CD8-positive, alpha-beta memory T cell (primary cell): ENCODE results near the gene FAM107A. TPM values are rescaled to one million over a fixed set of nuclear protein-coding genes. Genes with fewer than 3 reads are reported as not detected.

Experiments
- CTCF ChIA-PET: fragments of 350-600 bp; sonication (Branson Sonifier 250); formaldehyde crosslinking; loops from one replicate; lab custom pipeline; 2021; ENCODE audit warnings: antibody characterized with exemption; lab: Charles Lee
- POLR2A ChIA-PET: fragments of 350-600 bp; sonication (Branson Sonifier 250); formaldehyde crosslinking; loops from one replicate; lab custom pipeline; 2021; ENCODE audit warnings: antibody characterized with exemption; lab: Charles Lee
- DNase-seq, 5 donors: peaks; one replicate each; pipeline versions ENCODE4 v3.0.0 to v3.0.0-alpha.2; 2020 to 2022; ENCODE audit warnings: mixed read lengths in 1 of 5
- H3K27ac ChIP-seq: one replicate; pipeline ENCODE4 v1.7.0; 2013; ENCODE audit warnings: low read depth, mild to moderate bottlenecking, low read length, moderate library complexity
- H3K27me3 ChIP-seq: 2 replicates; pipeline ENCODE4 v1.7.0; 2013; ENCODE audit warnings: low read length, mild to moderate bottlenecking; ENCODE audit not compliant: insufficient read depth, poor library complexity, severe bottlenecking
- H3K36me3 ChIP-seq: 2 replicates; pipeline ENCODE4 v1.7.0; 2013; ENCODE audit warnings: mild to moderate bottlenecking, low read length, moderate library complexity; ENCODE audit not compliant: insufficient read depth
- H3K4me1 ChIP-seq: 2 replicates; pipeline ENCODE4 v1.7.0; 2013; ENCODE audit warnings: mild to moderate bottlenecking, low read length, moderate library complexity; ENCODE audit not compliant: insufficient read depth
- H3K4me3 ChIP-seq: 2 replicates; pipeline ENCODE4 v1.7.0; 2013; ENCODE audit warnings: mild to moderate bottlenecking, low read length
- H3K9me3 ChIP-seq: 2 replicates; pipeline ENCODE4 v1.7.0; 2013; ENCODE audit warnings: mild to moderate bottlenecking, low read length
- H3K27ac Mint-ChIP-seq, 8 donors: one replicate each; pipeline ENCODE4 v1.8.0; 2020 to 2021; ENCODE audit warnings: mixed read lengths in 8 of 8, mild to moderate bottlenecking in 6 of 8, inconsistent platforms in 3 of 8, moderate library complexity in 3 of 8
- H3K27me3 Mint-ChIP-seq, 2 donors: one replicate each; pipeline ENCODE4 v1.8.0; 2020 to 2021; ENCODE audit warnings: mixed read lengths in 2 of 2, mild to moderate bottlenecking in 1 of 2, moderate library complexity in 1 of 2
- H3K36me3 Mint-ChIP-seq, 3 donors: one replicate each; pipeline ENCODE4 v1.8.0; 2020 to 2021; ENCODE audit warnings: mixed read lengths in 3 of 3, inconsistent platforms in 1 of 3, mild to moderate bottlenecking in 1 of 3
- H3K4me1 Mint-ChIP-seq, 3 donors: one replicate each; pipeline ENCODE4 v1.8.0; 2020 to 2021; ENCODE audit warnings: mixed read lengths in 3 of 3, inconsistent platforms in 1 of 3, mild to moderate bottlenecking in 1 of 3
- H3K4me3 Mint-ChIP-seq, 7 donors: one replicate each; pipeline ENCODE4 v1.8.0; 2020 to 2021; ENCODE audit warnings: mixed read lengths in 7 of 7, mild to moderate bottlenecking in 6 of 7, moderate library complexity in 4 of 7, inconsistent platforms in 2 of 7
- H3K9me3 Mint-ChIP-seq, 5 donors: one replicate each; pipeline ENCODE4 v1.8.0; 2020 to 2022; ENCODE audit warnings: mixed read lengths in 5 of 5, mild to moderate bottlenecking in 3 of 5, moderate library complexity in 2 of 5, inconsistent platforms in 1 of 5
- polyA plus RNA-seq: library from polyadenylated mRNA; unstranded; fragments of 300-500 nt; fragmentation: Illumina TruSeq; gene quantifications from one replicate; pipeline ENCODE4 v1.2.3, GENCODE V29; 2021
- total RNA-seq, 2 experiments: library from RNA; stranded (reverse); gene quantifications; one replicate each; pipeline ENCODE4 v1.2.3, GENCODE V29; 2021

The FAM107A gene
- total and polyA plus RNA-seq, 3 experiments from 2014 or later: not detected

- no peaks in the 10 kb centered on the region for H3K9me3 Mint-ChIP-seq
- no peaks in the 10 kb centered on the region for H3K4me1 Mint-ChIP-seq
- peaks cover 3% of the 10 kb centered on the region for H3K27me3 ChIP-seq
- DNase-seq: no peak
- no peaks in the 10 kb centered on the region for H3K36me3 ChIP-seq
- peaks cover 11 to 20% of the 10 kb centered on the region in 2 donors for H3K27me3 Mint-ChIP-seq
- H3K4me1 ChIP-seq: no peaks in the 10 kb centered on the region
- H3K36me3 Mint-ChIP-seq: peaks cover 0 to 3% (median 0%) of the 10 kb centered on the region in 3 donors
- H3K4me3 ChIP-seq: no peak overlapping the region
- CTCF ChIA-PET: interaction anchor here (1.1 to 1.6 kb wide), 2 partner anchors 10 kb away, joined by 5 to 6 read pairs; no protein-coding TSS in a partner anchor
- no peak overlapping the region for H3K27ac ChIP-seq
- H3K4me3 Mint-ChIP-seq: no peak overlapping the region
- H3K27ac Mint-ChIP-seq: peak overlapping the region in 1 of 8 donors; percentile 6
- no peaks in the 10 kb centered on the region for H3K9me3 ChIP-seq
- POLR2A ChIA-PET: no interaction called here
Measured at GRCh38 chr3:58578873-58579272, 1.7 kb upstream of the FAM107A start.

GRCh38 chr3:58576716-58577115 is 475 bp downstream of the FAM107A start:
- no peaks in the 10 kb centered on the region for H3K4me1 ChIP-seq
- no peak overlapping the region for H3K27ac Mint-ChIP-seq
- ChIA-PET CTCF (no interaction called here), POLR2A (no interaction called here)
- no peak overlapping the region for H3K4me3 Mint-ChIP-seq
- no peaks in the 10 kb centered on the region for H3K9me3 Mint-ChIP-seq
- H3K4me1 Mint-ChIP-seq: no peaks in the 10 kb centered on the region
- H3K36me3 ChIP-seq: no peaks in the 10 kb centered on the region
- no peak for DNase-seq
- H3K27ac ChIP-seq: no peak overlapping the region
- H3K9me3 ChIP-seq: no peaks in the 10 kb centered on the region
- peaks cover 0 to 3% (median 0%) of the 10 kb centered on the region in 3 donors for H3K36me3 Mint-ChIP-seq
- peaks cover 3% of the 10 kb centered on the region for H3K27me3 ChIP-seq
- peaks cover 11% of the 10 kb centered on the region in 2 donors for H3K27me3 Mint-ChIP-seq
- H3K4me3 ChIP-seq: no peak overlapping the region

GRCh38 chr3:58575971-58576652 is 1.1 kb downstream of the FAM107A start:
- ChIA-PET CTCF (no interaction called here), POLR2A (no interaction called here)
- Mint-ChIP-seq H3K4me3 (no peak overlapping the region), H3K4me1 (no peaks in the 10 kb centered on the region), H3K9me3 (no peaks in the 10 kb centered on the region), H3K27ac (no peak overlapping the region), H3K36me3 (no peaks in the 10 kb centered on the region), H3K27me3 (peaks cover 7 to 11% of the 10 kb centered on the region in 2 donors)
- H3K4me1 ChIP-seq: no peaks in the 10 kb centered on the region
- H3K4me3 ChIP-seq: no peak overlapping the region
- no peaks in the 10 kb centered on the region for H3K9me3 ChIP-seq
- no peaks in the 10 kb centered on the region for H3K36me3 ChIP-seq
- DNase-seq: no peak
- H3K27ac ChIP-seq: no peak overlapping the region
- peaks cover 3% of the 10 kb centered on the region for H3K27me3 ChIP-seq

GRCh38 chr3:58574682-58575081 is 2.5 kb downstream of the FAM107A start:
- Mint-ChIP-seq H3K27me3 (peaks cover 7 to 11% of the 10 kb centered on the region in 2 donors), H3K4me1 (no peaks in the 10 kb centered on the region), H3K9me3 (no peaks in the 10 kb centered on the region), H3K4me3 (no peak overlapping the region), H3K36me3 (no peaks in the 10 kb centered on the region), H3K27ac (peak overlapping the region in 1 of 8 donors; percentile 8)
- H3K9me3 ChIP-seq: no peaks in the 10 kb centered on the region
- H3K27ac ChIP-seq: no peak overlapping the region
- no peak overlapping the region for H3K4me3 ChIP-seq
- ChIA-PET CTCF (interaction anchor here (2.6 kb wide), 1 partner anchor 10 kb away, joined by 10 read pairs; no protein-coding TSS in a partner anchor), POLR2A (no interaction called here)
- H3K4me1 ChIP-seq: no peaks in the 10 kb centered on the region
- H3K27me3 ChIP-seq: peaks cover 3% of the 10 kb centered on the region
- no peaks in the 10 kb centered on the region for H3K36me3 ChIP-seq
- DNase-seq: no peak

- H3K27ac Mint-ChIP-seq: no peak overlapping the region
Measured at GRCh38 chr3:58574106-58574505, 3.1 kb downstream of the FAM107A start.

GRCh38 chr3:58573640-58574039 is 3.6 kb downstream of the FAM107A start:
- Mint-ChIP-seq H3K9me3 (no peaks in the 10 kb centered on the region), H3K36me3 (no peaks in the 10 kb centered on the region)
- CTCF ChIA-PET: interaction anchor here (2.6 kb wide), 1 partner anchor 11 kb away, joined by 10 read pairs; no protein-coding TSS in a partner anchor

More at GRCh38 chr3:58574106-58574505, 3.1 kb downstream of the FAM107A start:
- CTCF ChIA-PET: interaction anchor here (2.6 kb wide), 1 partner anchor 11 kb away, joined by 10 read pairs; no protein-coding TSS in a partner anchor
- peaks cover 7 to 11% of the 10 kb centered on the region in 2 donors for H3K27me3 Mint-ChIP-seq
- H3K27ac ChIP-seq: no peak overlapping the region
- H3K27me3 ChIP-seq: peaks cover 3% of the 10 kb centered on the region
- H3K4me3 Mint-ChIP-seq: no peak overlapping the region
- POLR2A ChIA-PET: no interaction called here
- no peak overlapping the region for H3K4me3 ChIP-seq
- no peaks in the 10 kb centered on the region for H3K36me3 Mint-ChIP-seq
- peaks cover 0 to under 1% (median 0%) of the 10 kb centered on the region in 3 donors for H3K4me1 Mint-ChIP-seq
- DNase-seq: no peak
- H3K9me3 Mint-ChIP-seq: no peaks in the 10 kb centered on the region
- H3K9me3 ChIP-seq: no peaks in the 10 kb centered on the region
- H3K36me3 ChIP-seq: no peaks in the 10 kb centered on the region
- no peaks in the 10 kb centered on the region for H3K4me1 ChIP-seq

GRCh38 chr3:58572634-58573230 is 4.5 kb downstream of the FAM107A start:
- Histone ChIP-seq H3K27me3 (peaks cover 3% of the 10 kb centered on the region), H3K9me3 (no peaks in the 10 kb centered on the region), H3K4me3 (no peak overlapping the region), H3K36me3 (no peaks in the 10 kb centered on the region), H3K27ac (no peak overlapping the region), H3K4me1 (no peaks in the 10 kb centered on the region)
- Mint-ChIP-seq H3K36me3 (no peaks in the 10 kb centered on the region), H3K4me3 (no peak overlapping the region), H3K27me3 (peaks cover 14 to 15% of the 10 kb centered on the region in 2 donors), H3K9me3 (no peaks in the 10 kb centered on the region), H3K4me1 (peaks cover 6 to 7% (median 7%) of the 10 kb centered on the region in 3 donors), H3K27ac (no peak overlapping the region)
- ChIA-PET POLR2A (no interaction called here), CTCF (interaction anchor here (1.5 to 2.6 kb wide), 2 partner anchors 12 to 59 kb away, joined by 3 to 10 read pairs; no protein-coding TSS in a partner anchor)
- DNase-seq: no peak

More at GRCh38 chr3:58573640-58574039, 3.6 kb downstream of the FAM107A start:
- no peak for DNase-seq
- no peak overlapping the region for H3K4me3 ChIP-seq
- peaks cover 3% of the 10 kb centered on the region for H3K27me3 ChIP-seq
- no peak overlapping the region for H3K27ac Mint-ChIP-seq
- no peaks in the 10 kb centered on the region for H3K36me3 ChIP-seq
- H3K4me1 ChIP-seq: no peaks in the 10 kb centered on the region
- H3K9me3 ChIP-seq: no peaks in the 10 kb centered on the region
- H3K4me3 Mint-ChIP-seq: no peak overlapping the region
- H3K27me3 Mint-ChIP-seq: peaks cover 12 to 15% of the 10 kb centered on the region in 2 donors
- no peak overlapping the region for H3K27ac ChIP-seq
- peaks cover 4 to 5% (median 5%) of the 10 kb centered on the region in 3 donors for H3K4me1 Mint-ChIP-seq
- POLR2A ChIA-PET: no interaction called here
